Endothelial cell of umbilical vein (primary cell): ENCODE measurements around the gene FBN3. TPM values are rescaled to one million over a fixed set of nuclear protein-coding genes. Genes with fewer than 3 reads are reported as not detected.

Source experiments
- BruUV-seq: library from RNA; stranded (reverse); fragments of 400-500 nt; replicated peaks from 2 replicates; lab custom pipeline; 2021; lab: Mats Ljungman, UMichigan
- CTCF ChIA-PET: fragments of 300-600, 350-600 bp; sonication (Branson Sonifier 250); formaldehyde crosslinking; loops from one replicate; lab custom pipeline; 2021; ENCODE audit warnings: antibody characterized with exemption, inconsistent platforms; lab: Charles Lee
- POLR2A ChIA-PET: fragments of 300-600, 350-600 bp; sonication (Branson Sonifier 250); formaldehyde crosslinking; loops from one replicate; lab custom pipeline; 2021; ENCODE audit warnings: antibody characterized with exemption, inconsistent platforms; lab: Charles Lee
- DNase-seq: peaks from one replicate; pipeline ENCODE4 v3.0.0-alpha.2; 2011; ENCODE audit warnings: low read depth, low spot score
- FAIRE-seq: peaks from 2 replicates; lab custom pipeline; 2011; peaks lifted over from hg19 to GRCh38; lab: Jason Lieb, UNC
- H2AFZ ChIP-seq: 2 replicates; pipeline ENCODE4 v1.6.0; 2012; ENCODE audit warnings: low read depth, low read length, control low read depth, inconsistent platforms
- H3K27ac ChIP-seq: 2 replicates; pipeline ENCODE4 v1.5.1; 2011; ENCODE audit warnings: low read depth, mild to moderate bottlenecking, control low read depth, low read length, moderate library complexity; ENCODE audit not compliant: insufficient read depth
- H3K27me3 ChIP-seq, 2 experiments: 2 replicates each; pipeline versions ENCODE4 v1.6.0 to v1.6.1; 2011; ENCODE audit warnings: low read length in 2 of 2, mixed read lengths in 1 of 2; ENCODE audit not compliant: control insufficient read depth in 2 of 2, insufficient read depth in 2 of 2
- H3K36me3 ChIP-seq, 2 experiments: 2 replicates in 1 of 2; 3 replicates in 1 of 2; pipeline ENCODE4 v1.5.1; 2011; ENCODE audit warnings: low read length in 2 of 2, mild to moderate bottlenecking in 1 of 2, moderate library complexity in 1 of 2; ENCODE audit not compliant: control insufficient read depth in 2 of 2, insufficient read depth in 2 of 2; ENCODE audit errors: extremely low read depth in 1 of 2
- H3K4me1 ChIP-seq: 3 replicates; pipeline ENCODE4 v1.5.1; 2011; ENCODE audit warnings: mild to moderate bottlenecking, low read length; ENCODE audit not compliant: control insufficient read depth, insufficient read depth; ENCODE audit errors: extremely low read depth
- H3K4me2 ChIP-seq: 2 replicates; pipeline ENCODE4 v1.6.1; 2011; ENCODE audit warnings: low read length, control low read depth, mixed read lengths; ENCODE audit not compliant: insufficient read depth
- H3K4me3 ChIP-seq, 3 experiments: fragments of 200-600 bp in 1 of 3; sonication (generic), shearing (Covaris generic) in 1 of 3; replicated peaks in 1 of 3; 2 replicates each; pipeline ENCODE4 v1.5.1; 2011 to 2016; ENCODE audit warnings: control low read depth in 3 of 3, low read length in 3 of 3, mild to moderate bottlenecking in 2 of 3, inconsistent platforms in 1 of 3, low read depth in 1 of 3, moderate library complexity in 1 of 3; ENCODE audit not compliant: insufficient read depth in 1 of 3
- H3K79me2 ChIP-seq: 2 replicates; pipeline ENCODE4 v1.6.0; 2012; ENCODE audit warnings: low read length, inconsistent platforms; ENCODE audit not compliant: control insufficient read depth, insufficient read depth
- H3K9ac ChIP-seq: replicated peaks from 2 replicates; pipeline ENCODE3; 2011; ENCODE audit warnings: low read length, control low read depth; ENCODE audit not compliant: insufficient read depth; ENCODE audit errors: extremely low read depth
- H3K9me1 ChIP-seq: replicated peaks from 3 replicates; pipeline ENCODE4 v1.6.0; 2011; ENCODE audit warnings: mild to moderate bottlenecking, low read length; ENCODE audit not compliant: control insufficient read depth, insufficient read depth; ENCODE audit errors: extremely low read depth
- H3K9me3 ChIP-seq: replicated peaks from 2 replicates; pipeline ENCODE4 v1.5.1; 2012; ENCODE audit warnings: low read length, inconsistent platforms; ENCODE audit not compliant: control insufficient read depth, insufficient read depth
- H4K20me1 ChIP-seq: replicated peaks from 2 replicates; pipeline ENCODE3; 2011; ENCODE audit warnings: mild to moderate bottlenecking, low read length; ENCODE audit not compliant: control insufficient read depth, insufficient read depth; ENCODE audit errors: extremely low read depth
- FOS ChIP-seq: IDR thresholded peaks from 2 replicates; pipeline ENCODE4 v1.6.1; 2011; ENCODE audit warnings: mild to moderate bottlenecking, low read length, moderate library complexity, borderline replicate concordance; ENCODE audit not compliant: insufficient read depth
- MYC ChIP-seq: IDR thresholded peaks from one replicate; pipeline ENCODE4 v1.6.1; 2011; ENCODE audit warnings: mild to moderate bottlenecking, low read depth, low read length
- POLR2AphosphoS5 ChIP-seq: IDR thresholded peaks from 2 replicates; pipeline ENCODE4 v1.6.1; 2012; ENCODE audit warnings: low read depth, mild to moderate bottlenecking, control low read depth, low read length, moderate library complexity; ENCODE audit not compliant: insufficient read depth
- dilution Hi-C: fragments of 300-500 bp; cut with MboI; formaldehyde crosslinking; loops from one replicate; pipeline ENCODE4 v1.15.0; 2019; ENCODE audit warnings: low sequenced_read_pairs; ENCODE audit not compliant: extremely low pct_ligation_motif_present
- intact Hi-C: fragments of 100-400 bp; cut with micrococcal nuclease; formaldehyde crosslinking; loops from one replicate; pipeline ENCODE4 v1.10.0; 2022
- polyA plus RNA-seq, 4 experiments: library from polyadenylated mRNA; depleted of rRNA in 3 of 4; stranded (reverse) in 3 of 4; unstranded in 1 of 4; fragments of >200 nt; gene quantifications; 2 replicates each; pipeline versions ENCODE4 v1.2.1 to v1.2.3, GENCODE V29; 2011 to 2012; ENCODE audit warnings: missing spikeins in 1 of 4
- total RNA-seq: library from RNA; stranded (reverse); gene quantifications from 2 replicates; pipeline ENCODE4 v1.2.3, GENCODE V29; 2021

FBN3 gene
- total and polyA plus RNA-seq, 2 donors (not counting 3 experiments of a cell fraction or from before 2014, with no cell fraction given): not detected

- Histone ChIP-seq H3K27ac (no peak overlapping the region), H3K9me1 (no peaks in the 10 kb centered on the region), H3K27me3 (no peaks in the 10 kb centered on the region), H3K9ac (no peak overlapping the region), H2AFZ (no peak overlapping the region), H3K79me2 (no peaks in the 10 kb centered on the region), H4K20me1 (no peaks in the 10 kb centered on the region), H3K36me3 (no peaks in the 10 kb centered on the region), H3K4me2 (no peak overlapping the region), H3K4me1 (no peaks in the 10 kb centered on the region), H3K9me3 (no peaks in the 10 kb centered on the region), H3K4me3 (no peak overlapping the region)
- ChIA-PET POLR2A (no interaction called here), CTCF (no interaction called here)
- no peak for FAIRE-seq
- TF ChIP-seq MYC: no peak
- no peak for DNase-seq
- BruUV-seq: no TSS peak
- dilution Hi-C loops: no loop called here
- intact Hi-C loops: no loop called here
Measured at GRCh38 chr19:8080832-8081231, 68.6 kb downstream of the FBN3 start.

- no peak overlapping the region for H3K27ac ChIP-seq
- H3K9me3 ChIP-seq: no peaks in the 10 kb centered on the region
- intact Hi-C loops (no loop called here), dilution Hi-C loops (no loop called here)
- no peaks in the 10 kb centered on the region for H3K79me2 ChIP-seq
- no peak overlapping the region for H3K4me3 ChIP-seq
- no peak overlapping the region for H3K4me2 ChIP-seq
- no peak overlapping the region for H3K9ac ChIP-seq
- no peak for FAIRE-seq
- no peaks in the 10 kb centered on the region for H3K4me1 ChIP-seq
- BruUV-seq: no TSS peak
- no peaks in the 10 kb centered on the region for H4K20me1 ChIP-seq
- H3K9me1 ChIP-seq: no peaks in the 10 kb centered on the region
- H3K36me3 ChIP-seq: no peaks in the 10 kb centered on the region
- ChIA-PET CTCF (no interaction called here), POLR2A (no interaction called here)
- H3K27me3 ChIP-seq: no peaks in the 10 kb centered on the region
- no peak for DNase-seq
- no peak overlapping the region for H2AFZ ChIP-seq
- no peak for TF ChIP-seq POLR2AphosphoS5
- TF ChIP-seq FOS: no peak
Measured at GRCh38 chr19:8079988-8080387, 69.4 kb downstream of the FBN3 start.
